ENCODE results near the gene ERRFI1. TPM values are rescaled to one million over a fixed set of nuclear protein-coding genes. Genes with fewer than 3 reads are reported as not detected.
A peak's percentile ranks its signal among the peaks of the same experiment; 100 is the strongest.

Gene ERRFI1
- total RNA-seq, 4 donors from 2014 or later, result 10.0 to 101 (median 70.0) TPM

DNA sequence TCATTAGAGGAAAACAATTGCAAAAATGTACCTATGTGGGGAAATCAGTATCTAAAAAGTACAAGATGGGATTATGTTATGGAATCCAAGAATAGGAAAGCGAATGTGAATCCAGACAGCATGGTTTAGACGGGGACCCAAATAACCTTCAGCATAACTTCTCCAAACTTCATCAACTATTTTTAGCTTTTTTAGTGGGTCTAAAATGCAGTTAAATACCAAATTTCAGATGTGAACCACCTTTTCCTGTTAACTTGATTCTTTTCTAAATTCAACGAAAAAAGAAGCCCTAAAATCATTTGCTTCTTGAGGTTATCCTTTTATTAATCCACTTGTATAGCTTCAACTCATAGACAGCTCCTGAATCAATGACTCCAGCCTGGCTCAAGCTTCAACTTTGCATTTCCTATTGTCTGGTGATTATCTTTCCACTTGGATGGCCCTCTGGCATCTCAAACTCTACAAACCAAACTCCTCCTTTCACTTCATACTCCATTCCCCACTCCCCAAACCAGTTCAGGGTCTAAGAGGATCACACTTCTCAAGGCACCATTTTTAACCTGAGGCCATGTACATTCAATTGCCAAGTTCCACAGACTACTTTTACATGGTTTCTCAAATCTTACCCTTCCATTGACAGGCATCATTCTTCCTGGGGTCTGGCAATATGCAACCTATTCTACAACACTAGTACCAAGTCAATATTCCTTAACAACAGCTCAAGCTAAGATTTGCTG is 7.4 kb downstream of the ERRFI1 start:
- Histone ChIP-seq H3K27ac (peak overlapping the region; percentile 28 to 75 (median 54)), H3K36me3 (peaks cover 0 to 7% (median 0%) of the 10 kb centered on the region in 4 donors), H3K9me3 (no peaks in the 10 kb centered on the region), H3K4me3 (no peak overlapping the region), H3K27me3 (no peaks in the 10 kb centered on the region), H3K4me1 (peaks cover 29 to 77% (median 57%) of the 10 kb centered on the region in 4 donors)
- no peak for DNase-seq
- 83 to 85% methylated on average over 3 of the region's 3 CpGs for WGBS, 2 donors (ENCODE audit: low coverage in 1 of 2)
- in situ Hi-C loops (cut with MboI; ENCODE audit: low pct_ligation_motif_present in 1 of 4, low pct_unique_long_range_greater_than_20kb in 1 of 4, low sequenced_read_pairs in 3 of 4) (loop anchor here (5.0 to 10.0 kb wide), 3 partner anchors 296 to 326 kb away; partner anchors contain the start of gene SLC45A1 (in 4 of the 4)), intact Hi-C loops (cut with DNase I; ENCODE audit: low total_unique reads) (no loop called here)
- TF ChIP-seq EP300 (IDR thresholded peaks at IDR 0.05; ENCODE audit: low read depth), result no peak
- TF ChIP-seq POLR2A (IDR thresholded peaks at IDR 0.05), result no peak
- TF ChIP-seq, protein P1, sequence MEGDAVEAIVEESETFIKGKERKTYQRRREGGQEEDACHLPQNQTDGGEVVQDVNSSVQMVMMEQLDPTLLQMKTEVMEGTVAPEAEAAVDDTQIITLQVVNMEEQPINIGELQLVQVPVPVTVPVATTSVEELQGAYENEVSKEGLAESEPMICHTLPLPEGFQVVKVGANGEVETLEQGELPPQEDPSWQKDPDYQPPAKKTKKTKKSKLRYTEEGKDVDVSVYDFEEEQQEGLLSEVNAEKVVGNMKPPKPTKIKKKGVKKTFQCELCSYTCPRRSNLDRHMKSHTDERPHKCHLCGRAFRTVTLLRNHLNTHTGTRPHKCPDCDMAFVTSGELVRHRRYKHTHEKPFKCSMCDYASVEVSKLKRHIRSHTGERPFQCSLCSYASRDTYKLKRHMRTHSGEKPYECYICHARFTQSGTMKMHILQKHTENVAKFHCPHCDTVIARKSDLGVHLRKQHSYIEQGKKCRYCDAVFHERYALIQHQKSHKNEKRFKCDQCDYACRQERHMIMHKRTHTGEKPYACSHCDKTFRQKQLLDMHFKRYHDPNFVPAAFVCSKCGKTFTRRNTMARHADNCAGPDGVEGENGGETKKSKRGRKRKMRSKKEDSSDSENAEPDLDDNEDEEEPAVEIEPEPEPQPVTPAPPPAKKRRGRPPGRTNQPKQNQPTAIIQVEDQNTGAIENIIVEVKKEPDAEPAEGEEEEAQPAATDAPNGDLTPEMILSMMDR (IDR thresholded peaks at IDR 0.05), result no peak
- TF ChIP-seq POLR2AphosphoS5 (IDR thresholded peaks at IDR 0.05), result no peak

DNA sequence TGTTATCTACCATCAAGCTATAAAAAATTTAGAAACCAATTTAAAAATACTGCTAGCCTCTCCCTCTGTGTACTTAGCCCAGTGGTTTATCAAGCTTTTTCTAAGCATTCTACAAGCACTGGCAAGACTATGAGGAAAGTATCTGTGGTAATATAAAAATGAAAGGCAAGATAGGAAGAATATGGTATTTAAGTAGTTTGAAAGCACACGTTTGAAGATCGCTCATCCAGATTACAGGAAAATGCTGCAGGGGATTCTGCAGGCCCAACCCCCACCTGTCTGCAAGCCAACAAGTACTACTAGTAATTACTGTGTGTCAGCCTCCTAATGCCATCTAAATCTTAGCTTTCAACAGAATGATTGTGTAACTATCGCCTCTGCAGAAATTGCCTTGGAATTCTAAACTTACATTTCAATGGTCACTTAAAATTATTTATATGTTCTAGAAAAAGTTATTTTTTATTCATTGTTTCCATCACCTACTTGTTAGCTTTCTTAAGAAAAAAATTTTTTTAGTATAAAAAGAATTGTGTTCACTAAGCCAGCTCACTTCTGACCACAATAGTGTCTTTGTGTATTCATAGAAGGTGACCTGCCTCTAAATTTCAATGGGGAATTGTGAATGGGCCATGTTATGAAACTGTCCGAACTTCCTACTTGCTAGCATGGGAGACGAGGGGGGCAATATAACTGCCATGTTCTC is 8.5 kb downstream of the ERRFI1 start:
- Histone ChIP-seq H3K27me3 (no peaks in the 10 kb centered on the region), H3K36me3 (peaks cover 0 to 10% (median 0%) of the 10 kb centered on the region in 4 donors), H3K4me1 (peaks cover 29 to 69% (median 49%) of the 10 kb centered on the region in 4 donors), H3K27ac (peak overlapping the region; percentile 28 to 75 (median 54)), H3K9me3 (no peaks in the 10 kb centered on the region), H3K4me3 (no peak overlapping the region)
- intact Hi-C loops (cut with DNase I; ENCODE audit: low total_unique reads), result no loop called here
- in situ Hi-C loops (cut with MboI; ENCODE audit: low pct_ligation_motif_present in 1 of 4, low pct_unique_long_range_greater_than_20kb in 1 of 4, low sequenced_read_pairs in 3 of 4), result loop anchor here (5.0 to 10.0 kb wide), 3 partner anchors 297 to 327 kb away; partner anchors contain the start of gene SLC45A1 (in 4 of the 4)
- TF ChIP-seq, protein P1 (IDR thresholded peaks at IDR 0.05), result no peak
- TF ChIP-seq EP300 (IDR thresholded peaks at IDR 0.05; ENCODE audit: low read depth) (no peak), POLR2AphosphoS5 (IDR thresholded peaks at IDR 0.05) (no peak), POLR2A (IDR thresholded peaks at IDR 0.05) (no peak)
- no peak for DNase-seq
- WGBS, 2 donors (ENCODE audit: low coverage in 1 of 2), result 29 to 36% methylated on average over 5 of the region's 5 CpGs

DNA sequence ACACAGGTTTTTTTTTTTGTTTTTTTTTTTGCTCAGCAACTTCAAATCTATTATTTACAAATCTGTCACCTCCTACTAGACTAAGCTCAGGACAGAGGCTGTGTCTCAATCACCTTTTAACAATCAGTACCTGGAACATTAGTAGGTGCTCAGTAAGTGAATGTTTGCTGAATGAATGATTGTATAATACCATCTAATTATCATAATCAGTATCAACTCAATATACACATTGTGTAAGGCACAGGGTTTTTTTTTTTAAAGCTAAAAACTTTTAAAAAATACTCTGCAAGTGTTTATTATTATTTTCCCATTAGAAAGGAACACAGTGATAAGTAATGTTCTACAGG is 9.2 kb downstream of the ERRFI1 start:
- DNase-seq, result no peak
- Histone ChIP-seq H3K9me3 (no peaks in the 10 kb centered on the region), H3K27me3 (no peaks in the 10 kb centered on the region), H3K4me3 (no peak overlapping the region), H3K36me3 (peaks cover 0 to 10% (median 0%) of the 10 kb centered on the region in 4 donors), H3K27ac (peak overlapping the region; percentile 57 to 75 (median 70)), H3K4me1 (peaks cover 29 to 63% (median 47%) of the 10 kb centered on the region in 4 donors)
- intact Hi-C loops (cut with DNase I; ENCODE audit: low total_unique reads), result no loop called here
- TF ChIP-seq, protein P1 (IDR thresholded peaks at IDR 0.05), result no peak
- no peak for TF ChIP-seq EP300 (IDR thresholded peaks at IDR 0.05; ENCODE audit: low read depth)
- peak in 1 of 3 donors; percentile 1 for TF ChIP-seq POLR2AphosphoS5 (IDR thresholded peaks at IDR 0.05)
- no peak for TF ChIP-seq POLR2A (IDR thresholded peaks at IDR 0.05)
- in situ Hi-C loops (cut with MboI; ENCODE audit: low pct_ligation_motif_present in 1 of 4, low pct_unique_long_range_greater_than_20kb in 1 of 4, low sequenced_read_pairs in 3 of 4), result loop anchor here (5.0 to 10.0 kb wide), 3 partner anchors 298 to 328 kb away; partner anchors contain the start of gene SLC45A1 (in 4 of the 4)
